HEK293T (cell line): ENCODE results near the gene UBTD1.

Experiments used
- BHLHE40 ChIP-seq: fragments of 450-650 bp; IDR thresholded peaks from 2 replicates; pipeline ENCODE4 v1.6.1; 2016; ENCODE audit warnings: mild to moderate bottlenecking, moderate library complexity, borderline replicate concordance
- SUZ12 ChIP-seq: fragments of 450-650 bp; IDR thresholded peaks from 2 replicates; pipeline ENCODE4 v1.6.1; 2016; ENCODE audit warnings: mild to moderate bottlenecking

DNA sequence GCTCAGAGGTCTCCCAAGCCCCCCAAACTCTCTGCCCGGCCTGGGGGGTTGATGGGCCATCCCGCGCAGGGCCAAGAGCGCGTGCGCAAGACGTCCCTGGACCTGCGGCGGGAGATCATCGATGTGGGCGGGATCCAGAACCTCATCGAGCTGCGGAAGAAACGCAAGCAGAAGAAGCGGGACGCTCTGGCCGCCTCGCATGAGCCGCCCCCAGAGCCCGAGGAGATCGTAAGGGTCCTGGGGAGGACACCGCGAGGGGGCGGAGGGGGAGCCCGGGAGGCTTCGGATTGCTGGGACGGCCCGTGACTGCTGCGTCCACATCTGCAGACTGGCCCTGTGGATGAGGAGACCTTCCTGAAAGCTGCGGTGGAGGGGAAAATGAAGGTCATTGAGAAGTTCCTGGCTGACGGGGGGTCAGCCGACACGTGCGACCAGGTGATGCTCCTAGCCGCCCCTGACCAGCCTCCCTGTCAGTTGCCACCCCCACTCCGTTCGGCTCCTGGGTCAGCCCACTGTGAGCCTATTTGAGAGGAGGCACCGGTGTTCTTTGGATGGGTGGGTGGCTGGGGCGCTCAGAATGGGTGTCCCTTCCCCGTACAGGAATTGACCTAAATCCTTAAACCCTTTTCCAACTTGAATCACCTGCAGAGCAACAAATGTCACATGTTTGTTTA is 79.6 kb downstream of the UBTD1 start:
- TF ChIP-seq SUZ12, result no peak
- TF ChIP-seq BHLHE40, result no peak
